HG03039 (cell line): ENCODE measurements around the gene CFAP58.
A peak's percentile ranks its signal among the peaks of the same experiment; 100 is the strongest.

ENCODE experiments used
- ATAC-seq: cut with Tn5 transposase; IDR thresholded peaks from one replicate; pipeline ENCODE4 v1.9.1; 2021; ENCODE audit warnings: mild to moderate bottlenecking, moderate library complexity; ENCODE audit not compliant: unreplicated experiment

Gene CFAP58

DNA sequence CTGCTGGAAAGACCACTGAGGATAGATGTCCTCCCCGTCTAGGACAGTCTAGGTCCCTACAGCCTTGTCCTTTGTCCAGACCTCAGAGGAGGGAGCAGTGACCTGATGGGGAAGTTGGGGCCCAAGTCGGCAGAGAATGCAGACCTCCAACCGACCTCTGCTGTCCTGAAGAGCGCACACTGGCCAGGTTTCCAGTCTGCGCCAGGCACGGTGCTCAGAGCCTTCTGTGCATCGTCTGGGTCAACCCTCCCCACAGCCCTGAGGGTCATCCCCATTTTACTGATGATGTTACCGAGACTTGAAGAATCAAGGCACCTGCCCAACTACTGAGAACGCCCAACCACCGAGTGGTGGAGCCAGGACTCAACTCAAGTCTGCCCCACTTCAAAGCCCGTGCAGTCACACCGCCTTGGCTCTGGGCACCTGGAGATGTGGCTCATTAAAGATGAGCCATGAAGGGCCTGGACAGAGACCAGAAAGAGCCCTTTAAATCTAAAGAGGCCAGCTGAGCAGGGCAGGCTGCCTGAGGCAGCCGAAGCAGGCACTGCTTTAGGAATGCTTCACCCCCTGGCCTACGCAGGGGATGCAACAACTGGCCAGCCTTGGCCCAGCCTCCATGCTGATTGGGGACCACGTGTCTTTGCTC, 19.8 kb upstream of the CFAP58 start:
- no peak for ATAC-seq

DNA sequence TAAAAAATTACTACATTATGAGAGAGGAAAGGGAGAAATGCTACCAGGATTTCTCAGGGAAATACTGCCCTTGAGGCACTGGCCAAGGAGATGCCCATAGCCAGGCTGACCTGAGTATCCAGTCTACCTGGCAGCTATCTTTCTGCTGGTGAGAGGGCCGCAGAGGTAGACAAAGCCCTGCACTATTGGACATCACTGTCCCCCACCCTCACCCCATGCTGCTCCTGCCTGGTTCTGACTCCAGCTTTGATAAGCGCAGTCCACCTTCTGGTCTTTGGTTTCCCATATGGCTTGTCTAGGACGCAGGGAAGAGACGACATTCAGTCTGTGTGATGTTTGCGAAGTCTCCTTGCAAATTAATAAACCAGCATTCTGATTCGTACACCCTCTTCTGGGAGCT, 19.1 kb upstream of the CFAP58 start:
- no peak for ATAC-seq

DNA sequence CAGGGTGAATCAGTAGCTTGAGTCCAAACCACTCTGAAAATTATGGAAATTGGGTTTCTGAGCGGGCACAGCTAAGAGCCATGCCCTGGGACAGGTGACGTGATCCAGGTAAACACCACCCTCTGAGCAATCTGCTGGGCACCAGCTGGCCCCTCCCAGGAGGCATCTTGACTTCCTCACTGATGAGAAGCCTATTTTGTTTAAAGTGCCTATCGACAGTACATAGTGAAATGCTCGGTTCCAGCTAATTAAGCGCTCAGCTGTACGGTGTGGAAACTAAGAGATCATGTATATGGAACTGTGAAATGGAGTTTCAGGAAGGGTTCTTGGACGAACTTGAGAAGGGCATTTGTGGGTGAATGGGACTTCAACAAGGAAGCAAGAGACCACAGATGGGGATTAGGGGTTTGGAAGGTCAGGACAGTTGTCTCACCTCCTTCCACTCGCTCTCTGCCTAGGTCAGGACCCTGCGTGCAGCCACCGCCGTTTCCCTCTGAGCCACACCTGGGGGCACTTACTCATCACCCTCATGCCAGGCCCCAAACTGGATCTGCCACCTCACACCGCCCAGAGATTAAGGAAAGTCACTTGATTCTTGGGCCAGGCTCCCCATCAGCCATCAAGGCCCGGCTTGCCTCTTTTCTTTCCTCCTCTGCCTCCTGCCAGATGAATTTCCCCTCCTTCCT, 18.5 kb upstream of the CFAP58 start:
- no peak for ATAC-seq

DNA sequence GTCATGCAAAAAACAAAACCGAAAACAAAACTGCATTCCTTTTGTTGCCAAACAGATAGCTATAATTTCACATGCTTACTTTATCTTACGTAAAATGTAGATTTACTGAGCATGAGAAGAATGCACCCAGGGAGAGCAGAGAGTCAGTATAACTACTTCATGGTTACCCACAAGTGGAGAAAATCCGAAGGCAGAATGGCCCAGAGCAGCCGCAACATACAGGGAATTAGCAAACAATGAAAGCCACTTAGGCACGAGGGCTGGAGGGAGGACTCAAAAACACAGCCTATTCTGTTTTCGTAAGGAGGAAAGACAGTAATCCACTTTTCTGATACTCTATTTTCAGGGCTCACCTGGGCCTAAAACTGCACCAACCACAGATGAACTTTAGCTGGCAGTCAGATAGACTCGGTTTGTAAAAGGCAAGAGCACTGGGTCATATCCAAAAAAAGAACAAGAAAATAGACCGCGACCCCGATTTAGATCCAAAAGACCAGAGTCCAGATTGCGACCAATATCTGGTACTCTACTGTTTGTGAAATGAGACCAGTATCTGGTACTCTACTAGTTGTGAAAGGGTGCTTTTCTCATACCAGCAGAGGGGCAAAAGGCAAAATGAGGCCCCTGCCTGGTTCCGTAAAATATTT, 16.7 kb upstream of the CFAP58 start:
- peak; percentile 20 for ATAC-seq

DNA sequence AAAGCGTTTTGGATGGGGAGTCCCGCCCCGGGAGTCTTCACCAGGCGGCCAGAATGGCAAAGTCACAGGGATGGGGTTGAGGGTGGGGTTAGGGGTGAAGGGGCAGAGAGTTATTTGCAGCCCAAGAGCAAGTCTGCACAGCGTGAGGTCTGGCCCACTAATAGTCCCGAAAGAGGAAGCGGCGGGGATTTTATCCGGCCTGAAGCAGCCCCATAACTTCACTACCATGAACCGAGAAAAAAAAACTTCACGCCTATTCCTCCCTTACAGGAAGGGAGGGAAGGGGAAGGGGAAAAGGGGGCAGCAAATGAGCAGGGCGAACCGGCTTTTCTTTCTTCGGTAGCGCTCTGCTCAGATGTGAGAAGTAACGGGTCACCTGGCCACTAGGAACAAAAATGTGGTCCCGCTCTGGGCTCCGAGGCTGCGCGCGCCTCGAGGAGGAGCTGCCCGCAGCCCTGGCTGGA, 16.1 kb upstream of the CFAP58 start:
- peak; percentile 30 for ATAC-seq

DNA sequence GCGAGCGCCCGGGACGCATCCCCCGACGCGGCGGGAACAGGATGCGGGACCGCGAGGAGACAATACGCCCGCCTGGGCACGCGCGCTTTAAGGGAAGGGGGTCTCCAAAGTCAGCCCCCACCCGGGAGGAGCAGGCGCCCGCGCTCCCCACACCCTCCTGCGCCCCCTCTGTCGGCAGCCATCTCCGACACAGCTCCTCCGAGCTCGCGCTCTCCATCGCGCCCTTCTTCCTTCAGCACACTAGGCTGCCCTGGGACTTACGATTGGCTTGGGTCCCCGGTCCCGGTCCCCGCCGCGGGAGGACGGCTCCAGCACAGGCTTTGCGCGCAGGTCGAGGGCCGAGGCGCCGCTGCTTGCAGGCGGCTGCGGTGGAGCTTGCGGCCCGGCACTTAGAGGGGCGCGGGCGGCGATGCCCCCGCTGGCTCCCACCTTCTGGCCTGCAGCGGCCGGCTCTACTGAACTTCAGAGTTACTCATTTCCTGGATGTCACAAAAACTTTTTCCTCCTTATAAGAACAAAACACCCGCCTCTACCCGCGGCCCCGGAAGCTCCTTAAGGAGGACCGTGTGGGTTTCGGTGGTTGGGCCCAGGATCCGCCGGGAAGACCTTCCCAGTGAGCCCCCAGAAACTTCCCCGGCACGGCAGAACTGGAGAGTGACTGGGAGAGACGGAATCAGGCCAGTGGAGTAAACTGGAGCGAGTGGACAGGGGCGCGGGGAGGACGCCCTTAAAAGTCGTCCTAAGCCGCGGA, 15.5 kb upstream of the CFAP58 start, which contains the start of gene ITPRIP:
Gene ITPRIP, minus strand, starts transcription at position 481 of the 751 bp plus-strand sequence. CDS start 22,414 bp downstream, outside the sequence.
- ATAC-seq = peak; percentile 63

DNA sequence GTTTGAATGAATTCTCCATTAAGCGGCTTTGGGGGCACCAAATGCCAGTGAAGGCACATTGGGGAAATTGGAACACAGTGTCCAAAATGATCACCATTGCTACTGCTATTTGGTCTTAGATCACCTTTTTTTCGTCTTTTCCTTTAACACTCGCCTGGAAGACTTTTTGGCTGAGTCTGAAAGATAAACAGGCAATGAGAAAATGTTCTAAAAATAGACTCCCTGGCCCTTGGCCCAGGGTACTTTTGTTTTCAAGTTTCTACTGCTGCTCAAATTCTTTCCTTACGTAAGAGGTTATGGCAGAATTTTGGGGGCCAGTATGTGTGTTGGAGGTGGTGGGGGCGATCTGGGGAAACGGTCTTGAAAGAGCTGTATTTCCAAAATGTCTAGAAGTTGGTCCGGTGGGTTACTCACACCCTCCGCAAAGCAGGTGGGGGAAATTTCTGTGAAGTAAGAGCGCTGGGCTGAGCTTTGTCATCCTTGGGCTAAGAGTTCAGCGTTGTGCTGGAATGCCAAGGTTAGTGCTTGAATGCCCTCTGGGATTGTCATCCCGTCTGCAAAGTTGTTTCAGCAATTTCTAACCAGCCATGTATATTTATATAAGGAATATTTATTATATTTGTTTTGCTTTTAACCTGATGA, 14.0 kb upstream of the CFAP58 start:
- ATAC-seq = no peak

DNA sequence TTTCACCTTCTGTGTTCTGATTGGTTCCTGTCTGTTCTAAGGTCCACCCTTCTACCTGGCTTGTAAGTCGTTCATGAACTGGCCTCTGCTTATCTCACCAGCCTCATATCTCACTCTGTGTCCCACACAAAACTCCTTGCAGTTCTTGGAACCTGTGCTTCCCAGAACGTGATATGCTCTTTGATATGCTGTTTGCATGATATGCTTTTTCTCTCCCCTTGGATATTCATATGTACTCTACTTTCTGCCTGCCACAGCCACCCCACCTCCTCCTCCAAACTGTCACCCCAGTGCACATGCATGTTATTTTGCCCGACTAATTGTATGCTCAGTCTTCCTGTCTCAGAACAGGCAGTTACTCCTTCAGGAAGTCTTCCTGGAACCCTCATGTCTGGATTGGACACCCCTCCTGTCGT, 13.5 kb upstream of the CFAP58 start:
- ATAC-seq = no peak

DNA sequence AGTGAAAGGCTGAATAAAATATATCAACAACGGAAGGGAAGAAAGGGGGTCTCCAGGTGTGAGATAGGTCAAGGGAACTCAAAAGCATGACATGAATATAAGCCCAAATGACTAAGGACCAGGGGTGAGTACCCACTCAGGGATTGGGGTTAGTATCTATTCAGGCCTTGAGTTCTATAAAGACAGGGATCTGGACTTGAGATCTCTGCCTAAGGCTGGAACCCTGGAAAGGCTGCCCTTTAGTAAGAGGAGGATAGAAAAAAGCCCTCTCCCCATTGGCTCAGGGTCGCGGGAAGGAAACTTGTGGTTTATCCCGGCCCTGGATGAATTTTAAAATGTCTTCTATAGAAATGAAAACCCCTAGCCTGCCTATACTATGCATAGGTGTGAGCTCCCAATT, 13.0 kb upstream of the CFAP58 start:
- ATAC-seq = no peak

DNA sequence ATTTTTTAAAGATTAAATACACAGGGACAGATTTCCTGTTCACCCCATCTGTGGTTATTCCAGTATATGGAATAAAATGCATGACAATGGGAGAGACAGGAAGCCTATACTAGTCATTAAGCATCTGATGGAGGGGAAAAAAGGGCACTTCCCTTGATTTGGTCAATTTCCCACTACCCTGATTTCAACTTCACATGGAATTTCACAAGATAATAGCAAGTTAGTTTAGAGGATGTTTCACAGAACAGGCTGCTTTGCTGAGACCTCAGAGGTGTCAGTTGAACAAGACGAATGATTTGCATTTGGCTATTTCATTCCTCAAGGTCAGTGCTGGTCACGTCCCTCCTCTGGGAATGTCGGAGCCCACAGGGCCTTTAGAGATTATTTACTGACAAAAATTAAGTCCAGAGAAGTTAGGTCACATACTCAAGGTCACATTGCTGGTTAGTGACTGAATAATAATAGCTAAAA, 10.7 kb upstream of the CFAP58 start:
- no peak for ATAC-seq

DNA sequence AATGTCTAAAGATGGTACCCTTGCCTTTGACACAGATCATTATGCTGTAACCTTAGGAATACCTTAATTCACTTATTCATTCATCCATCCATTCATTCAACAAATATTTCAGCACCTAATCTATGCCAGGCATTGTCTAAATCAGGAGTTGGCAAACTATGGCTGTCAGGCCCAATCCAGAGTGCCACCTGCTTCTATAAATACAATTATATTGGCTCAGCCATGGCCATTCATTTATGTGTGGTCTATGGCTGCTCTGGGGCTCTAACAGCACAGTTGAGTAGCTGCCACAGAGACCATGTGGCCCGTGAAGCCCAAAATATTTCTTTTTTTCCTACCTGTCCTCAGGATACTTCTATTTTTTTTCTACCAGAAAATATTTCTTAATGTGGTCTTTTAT, 9.4 kb upstream of the CFAP58 start:
- no peak for ATAC-seq

DNA sequence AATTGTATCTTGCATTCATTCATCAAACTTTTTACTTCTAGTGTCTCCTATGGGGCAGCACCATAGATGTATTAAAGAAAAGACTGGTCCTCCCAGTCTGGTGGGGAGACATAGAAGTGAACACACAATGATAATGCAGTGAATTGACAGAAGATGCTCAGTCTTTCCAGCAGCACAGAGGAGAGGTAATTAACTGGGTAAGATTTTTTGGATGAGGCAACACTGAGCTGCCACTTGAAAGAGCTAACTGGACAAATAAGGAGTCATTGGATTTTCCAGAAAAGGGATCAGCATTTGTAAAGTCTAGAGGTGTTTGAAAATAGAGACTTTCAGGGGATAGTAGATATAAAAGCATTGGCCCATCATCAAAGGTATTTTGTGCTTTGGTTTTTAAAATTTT, 8.1 kb upstream of the CFAP58 start:
- no peak for ATAC-seq

DNA sequence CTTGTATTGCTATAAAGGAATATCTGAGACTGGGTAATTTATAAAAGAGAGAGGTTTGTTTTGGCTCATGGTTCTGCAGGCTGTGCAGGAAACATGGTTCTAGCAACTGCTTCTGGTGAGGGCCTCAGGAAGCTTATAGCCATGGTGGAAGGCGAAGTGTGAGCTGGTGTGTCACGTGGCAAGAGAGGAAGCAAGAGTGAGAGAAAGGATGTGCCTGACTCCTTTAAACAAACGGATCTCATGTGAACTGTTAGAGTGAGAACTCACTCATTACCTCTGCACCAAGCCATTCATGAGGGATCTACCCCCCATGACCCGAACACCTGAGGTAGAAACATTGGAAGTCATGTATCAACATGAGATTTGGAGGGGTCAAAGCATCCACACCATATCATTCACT, 7.7 kb upstream of the CFAP58 start:
- ATAC-seq = no peak

DNA sequence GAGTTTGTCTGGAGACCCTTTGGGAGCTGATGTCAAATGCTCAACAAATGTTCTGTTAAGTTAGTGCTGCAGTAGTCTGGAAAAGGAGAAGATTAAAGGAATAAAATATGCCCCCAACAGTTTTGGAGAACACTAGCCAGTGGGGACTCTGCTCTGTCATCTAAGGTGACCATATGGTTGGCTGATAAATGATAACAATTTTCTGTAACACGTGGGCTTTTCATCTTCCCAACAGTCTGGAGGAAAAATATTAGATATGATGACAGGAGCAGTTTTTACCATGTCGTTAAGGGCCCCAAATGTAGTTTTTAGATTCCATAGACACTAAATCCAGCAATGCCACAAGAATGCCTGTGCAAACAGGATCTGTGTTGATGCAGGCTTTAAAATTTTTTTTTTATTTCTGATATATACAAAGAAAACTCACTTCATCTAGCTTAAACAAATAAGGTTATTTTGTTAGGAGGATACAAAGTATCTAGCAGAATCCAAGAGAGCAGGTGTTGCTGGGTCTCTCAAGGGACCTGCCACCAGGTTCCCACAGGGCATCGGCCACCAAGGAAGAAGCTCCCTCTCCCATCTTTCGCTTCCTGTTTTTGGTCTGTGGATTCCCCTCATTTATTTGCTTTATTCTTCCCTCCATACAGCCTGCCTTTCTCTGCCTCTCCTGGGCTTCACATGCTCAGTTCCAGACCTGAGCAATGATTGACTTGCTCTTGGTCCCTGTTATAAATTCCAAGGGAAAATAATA, 6.2 kb upstream of the CFAP58 start:
- ATAC-seq = no peak

DNA sequence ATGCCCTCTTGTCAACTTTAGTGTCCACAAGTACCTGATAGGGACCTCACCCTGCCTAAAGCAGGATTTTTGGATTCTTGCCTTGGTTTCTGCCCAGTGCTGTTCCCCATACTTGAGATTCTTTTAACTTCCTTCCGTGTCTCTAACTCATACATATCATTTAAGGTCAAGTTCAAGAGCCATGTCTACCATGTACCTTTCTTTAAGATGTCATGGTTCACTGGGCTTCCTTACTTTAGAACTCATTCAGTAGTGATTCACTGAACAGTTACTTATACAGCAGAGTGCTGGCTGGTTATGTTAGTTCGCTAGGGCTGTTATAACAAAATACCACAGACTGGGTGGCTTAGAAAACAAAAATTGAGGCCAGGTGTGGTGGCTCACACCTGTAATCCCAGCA, 5.0 kb upstream of the CFAP58 start:
- ATAC-seq = no peak

DNA sequence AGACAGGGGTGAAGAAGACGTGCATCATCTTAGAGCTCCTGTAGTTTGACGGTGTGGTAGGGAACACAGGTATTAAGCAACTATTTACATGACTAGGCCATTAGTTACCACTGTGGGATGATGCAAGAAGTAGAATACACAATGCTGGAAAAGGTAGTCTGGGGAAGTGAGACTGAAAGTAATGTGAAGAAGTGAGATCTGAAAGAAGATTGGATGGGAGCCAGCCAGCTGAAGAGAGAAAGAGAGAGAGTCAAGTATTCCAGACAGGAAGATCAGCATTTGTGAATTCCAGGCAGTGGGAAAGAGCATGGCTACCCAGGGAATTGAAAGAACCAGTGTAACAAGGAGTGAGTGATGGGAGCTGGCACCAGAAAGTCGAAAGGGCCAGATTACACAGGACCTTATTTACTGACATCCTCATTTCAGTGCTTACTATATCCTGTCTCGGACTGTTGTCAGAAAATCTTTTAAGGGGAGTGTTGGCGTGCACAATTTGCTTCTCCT, 4.0 kb upstream of the CFAP58 start:
- peak; percentile 48 for ATAC-seq

DNA sequence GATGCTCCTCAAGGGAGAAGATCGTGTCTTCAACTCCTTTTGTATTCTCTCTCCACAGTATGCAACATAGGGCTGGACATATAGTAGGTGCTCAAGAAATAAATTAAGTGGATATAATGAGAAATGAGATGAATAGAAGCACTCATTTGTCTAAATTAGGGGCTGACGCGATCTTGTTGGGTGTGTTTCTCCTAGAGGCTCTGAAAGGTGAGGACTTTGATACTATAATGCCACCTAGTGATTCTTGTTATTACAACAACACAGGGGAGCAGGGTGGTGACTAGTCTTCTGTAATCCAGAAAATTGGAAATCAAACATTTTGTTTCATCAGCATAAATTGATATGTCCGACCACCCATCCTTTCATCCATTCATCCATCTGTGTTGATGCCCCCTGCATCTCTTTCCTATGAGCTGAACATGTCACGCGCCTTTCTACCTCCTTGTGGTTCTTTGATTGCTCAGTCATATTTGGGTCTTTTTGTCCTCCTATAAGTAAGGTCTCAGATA, 3.5 kb upstream of the CFAP58 start:
- no peak for ATAC-seq

DNA sequence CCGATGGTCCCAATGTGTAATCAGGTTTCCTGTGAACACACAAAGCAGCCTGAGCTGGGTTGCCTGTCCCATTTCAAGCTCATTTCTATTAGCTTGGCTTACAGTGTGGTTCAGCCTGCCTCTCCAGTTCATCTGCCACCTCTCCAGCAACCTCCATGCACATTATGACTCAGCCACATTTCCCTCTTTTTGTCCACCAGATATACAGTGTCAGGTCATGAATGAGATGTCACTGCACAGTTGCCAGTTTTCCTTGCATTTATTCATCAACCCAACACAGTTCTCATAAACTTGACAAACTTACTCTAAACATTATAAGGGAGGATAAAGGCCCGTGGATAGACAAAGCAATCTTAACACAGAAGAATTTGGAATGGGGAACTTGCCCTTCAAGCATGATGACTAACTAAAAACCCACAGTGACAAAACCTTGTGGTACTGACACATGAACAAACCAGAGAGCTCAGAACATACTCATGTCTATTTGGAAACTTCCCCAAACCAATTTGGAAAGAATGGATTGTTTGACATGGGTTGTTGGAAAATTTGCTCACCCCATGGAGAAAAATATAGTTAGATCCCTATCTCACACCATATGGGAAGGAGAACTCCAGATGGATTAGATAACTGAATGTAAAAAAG, 2.5 kb upstream of the CFAP58 start:
- no peak for ATAC-seq

DNA sequence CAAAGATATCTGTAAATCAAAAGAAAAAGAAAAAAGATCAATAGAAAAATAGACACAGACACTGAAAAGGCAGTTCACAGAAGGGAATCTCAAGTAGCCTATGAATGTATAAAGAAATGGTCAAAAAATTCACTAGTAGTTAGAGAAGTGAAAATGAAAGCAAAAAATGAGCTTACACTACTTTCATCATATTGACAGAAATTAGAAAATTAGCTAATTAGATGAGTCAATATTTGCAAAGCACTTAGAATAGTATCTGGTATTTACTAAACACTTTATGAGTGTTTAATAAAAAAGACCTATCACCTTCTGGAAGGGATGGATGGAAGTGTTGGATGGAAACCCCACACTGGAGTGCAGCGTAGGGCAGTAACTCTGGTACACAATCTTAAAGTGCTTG, 1.7 kb upstream of the CFAP58 start:
- no peak for ATAC-seq
